Activated naive CD4-positive, alpha-beta T cell treated with Interleukin-2 at 50 U/mL for 16 hours (primary cell): ENCODE data around the gene CEP55.

Experiments used
- DNase-seq: peaks from one replicate; pipeline ENCODE4 v3.0.0-alpha.2; 2020

CEP55 gene

DNA sequence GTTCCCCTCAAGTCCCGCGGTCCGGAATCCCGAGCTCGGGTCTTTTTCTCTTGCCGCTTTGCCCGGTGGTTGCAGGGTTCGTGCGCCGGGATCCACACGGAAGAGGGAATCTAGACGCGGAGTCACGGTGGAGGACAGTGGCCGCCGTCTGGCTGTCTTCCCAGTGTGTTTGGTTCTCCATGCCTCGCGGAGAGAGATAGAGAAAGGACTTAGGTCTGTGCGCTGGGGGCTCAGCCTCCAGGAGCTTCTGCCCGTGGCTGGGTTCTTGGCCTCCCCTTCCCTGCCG, 71.6 kb downstream of the CEP55 start:
- no peak for DNase-seq

DNA sequence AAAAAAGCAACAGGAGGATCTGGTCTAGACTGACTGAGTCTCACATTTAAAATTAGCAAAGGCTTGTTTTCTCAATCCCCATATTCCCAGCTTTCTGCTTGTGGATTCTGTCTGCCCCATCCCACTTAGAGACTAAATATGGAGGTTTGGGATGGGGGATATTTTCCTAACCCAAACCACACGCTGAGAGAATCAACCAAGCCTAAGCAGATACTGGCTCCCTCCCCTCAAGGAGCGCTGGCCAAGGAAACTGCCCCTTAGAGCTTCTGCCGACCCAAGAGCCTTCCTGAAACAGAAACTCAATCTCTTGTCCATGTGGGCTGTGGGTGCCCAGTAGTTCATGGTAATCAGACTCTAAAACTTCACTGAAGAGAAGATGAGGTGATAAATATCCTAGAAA, 74.0 kb downstream of the CEP55 start:
- no peak for DNase-seq

DNA sequence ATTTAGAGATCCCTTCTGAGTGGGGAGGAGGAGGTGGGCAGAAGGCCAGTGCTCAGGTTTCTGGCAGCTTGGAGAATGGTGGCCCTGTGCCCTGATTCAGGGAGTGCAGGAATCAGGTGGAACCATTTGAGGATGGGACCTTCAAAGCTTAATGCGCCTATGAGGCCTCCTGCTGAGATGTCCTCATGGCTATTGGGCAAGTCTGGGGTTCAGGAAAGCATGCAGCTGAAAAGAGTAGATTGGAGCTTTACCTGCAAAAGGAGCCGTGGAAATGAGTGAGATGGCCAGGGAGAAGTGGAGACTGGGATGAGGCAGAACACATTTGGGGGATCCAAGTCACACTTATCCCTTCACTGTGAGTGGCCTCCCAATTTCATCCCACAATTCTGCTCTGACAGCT, 76.2 kb downstream of the CEP55 start:
- DNase-seq, result no peak

DNA sequence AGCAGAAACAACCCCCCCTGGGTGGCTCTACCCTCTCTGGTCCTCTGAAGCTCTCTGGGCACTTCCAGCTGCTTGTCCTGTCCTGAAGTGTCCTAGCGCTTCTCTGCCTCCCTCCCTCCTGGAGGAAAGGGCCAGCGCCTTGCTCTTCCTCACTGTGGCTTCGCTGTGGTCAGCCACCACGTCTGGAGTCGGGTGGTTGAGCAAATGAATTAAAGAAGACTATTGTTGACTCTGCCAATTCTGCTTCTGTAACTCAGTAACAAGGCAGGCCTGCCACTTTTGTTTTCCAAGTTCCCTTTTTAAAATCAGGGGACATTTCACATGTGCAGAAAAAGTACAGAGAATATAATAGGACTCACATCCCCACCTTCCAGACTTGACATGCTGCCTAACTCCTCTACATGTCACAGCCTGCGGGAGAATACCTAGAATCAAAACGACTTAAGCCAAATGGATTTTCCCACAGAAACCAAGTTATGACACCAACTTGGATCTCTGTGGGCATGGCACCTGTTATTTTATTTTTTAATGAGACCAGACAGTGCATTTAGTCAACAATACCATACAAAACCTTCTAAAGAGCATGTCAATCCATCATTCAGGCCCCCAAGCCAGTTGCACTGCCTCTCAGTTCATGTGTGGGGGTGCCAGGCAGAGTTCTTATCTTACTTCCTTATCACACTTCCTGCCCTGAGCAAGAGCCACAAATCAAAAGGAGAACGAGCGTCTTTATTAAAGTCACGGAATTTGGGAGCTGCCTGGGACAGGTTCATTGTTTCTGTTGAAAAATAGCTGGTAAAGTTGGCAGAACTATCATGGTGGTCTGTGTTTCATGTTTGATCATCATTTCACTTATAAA, 76.9 kb downstream of the CEP55 start:
- no peak for DNase-seq

DNA sequence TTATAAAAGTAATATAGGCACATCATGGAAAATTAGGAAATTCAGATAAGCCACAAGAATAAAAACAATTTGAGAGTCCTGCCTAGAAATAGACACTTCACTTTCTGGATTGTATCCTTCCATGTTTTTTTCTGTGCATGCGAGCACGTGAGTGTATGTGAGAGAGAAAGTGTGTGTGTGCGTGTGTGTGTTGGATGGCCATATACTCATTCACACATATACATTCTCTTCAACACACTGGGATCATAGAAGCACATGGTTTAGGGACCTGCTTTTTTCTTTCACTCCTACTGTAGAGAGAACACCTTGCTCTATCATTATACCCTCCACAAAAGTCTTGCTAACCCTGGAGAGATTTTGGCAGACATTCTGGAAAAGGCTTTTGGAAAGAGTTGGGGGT, 77.5 kb downstream of the CEP55 start:
- DNase-seq, result no peak

DNA sequence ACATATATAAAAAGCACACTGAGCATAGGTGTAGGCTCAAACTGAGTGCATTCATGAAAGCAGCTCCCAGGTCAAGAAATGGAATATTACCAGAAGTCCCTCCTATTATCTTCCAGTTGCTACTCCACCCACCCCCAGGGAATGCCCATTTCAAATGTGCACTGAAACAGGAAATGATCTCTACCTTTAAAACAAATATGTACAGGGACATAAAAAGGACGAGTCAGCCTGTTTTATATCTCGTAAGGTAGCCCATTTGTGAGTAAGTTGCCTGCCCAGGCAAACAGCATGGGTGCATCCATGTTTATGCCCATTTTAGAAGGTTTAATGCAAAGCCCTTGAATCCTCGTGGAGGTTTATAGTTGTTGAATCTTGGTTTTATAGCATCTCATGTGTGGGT, 80.5 kb downstream of the CEP55 start:
- DNase-seq, result no peak

DNA sequence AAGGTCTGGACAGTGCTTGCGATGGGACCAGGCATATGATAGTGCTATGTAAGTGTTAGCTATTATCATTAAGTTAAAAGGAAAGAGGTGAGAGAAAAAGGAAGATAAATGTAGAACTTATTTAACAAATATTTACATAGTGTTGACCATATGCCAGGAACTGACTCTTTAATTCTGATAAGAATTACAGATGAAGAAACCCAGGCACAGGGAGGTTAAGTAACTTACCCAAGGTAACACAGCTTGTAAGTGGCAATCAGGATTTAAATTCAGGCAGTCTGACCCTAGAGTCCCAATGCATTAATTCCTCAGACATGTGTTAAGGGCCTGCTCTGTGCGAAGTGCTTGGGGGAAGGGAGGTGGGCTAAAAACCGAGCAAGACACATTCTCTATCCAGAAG, 81.2 kb downstream of the CEP55 start:
- no peak for DNase-seq
